GM12874 (cell line): ENCODE results near the gene SRP14.

Source experiments
- TF ChIP-seq, protein P1 (sequence below): IDR thresholded peaks from 2 replicates; pipeline ENCODE4 v1.5.1; 2011; ENCODE audit warnings: low read depth, mild to moderate bottlenecking, control low read depth, low read length, moderate library complexity; ENCODE audit not compliant: insufficient read depth

Gene SRP14

GRCh38 chr15:39987821-39988220 is 51.2 kb downstream of the SRP14 start:
- TF ChIP-seq, protein P1, sequence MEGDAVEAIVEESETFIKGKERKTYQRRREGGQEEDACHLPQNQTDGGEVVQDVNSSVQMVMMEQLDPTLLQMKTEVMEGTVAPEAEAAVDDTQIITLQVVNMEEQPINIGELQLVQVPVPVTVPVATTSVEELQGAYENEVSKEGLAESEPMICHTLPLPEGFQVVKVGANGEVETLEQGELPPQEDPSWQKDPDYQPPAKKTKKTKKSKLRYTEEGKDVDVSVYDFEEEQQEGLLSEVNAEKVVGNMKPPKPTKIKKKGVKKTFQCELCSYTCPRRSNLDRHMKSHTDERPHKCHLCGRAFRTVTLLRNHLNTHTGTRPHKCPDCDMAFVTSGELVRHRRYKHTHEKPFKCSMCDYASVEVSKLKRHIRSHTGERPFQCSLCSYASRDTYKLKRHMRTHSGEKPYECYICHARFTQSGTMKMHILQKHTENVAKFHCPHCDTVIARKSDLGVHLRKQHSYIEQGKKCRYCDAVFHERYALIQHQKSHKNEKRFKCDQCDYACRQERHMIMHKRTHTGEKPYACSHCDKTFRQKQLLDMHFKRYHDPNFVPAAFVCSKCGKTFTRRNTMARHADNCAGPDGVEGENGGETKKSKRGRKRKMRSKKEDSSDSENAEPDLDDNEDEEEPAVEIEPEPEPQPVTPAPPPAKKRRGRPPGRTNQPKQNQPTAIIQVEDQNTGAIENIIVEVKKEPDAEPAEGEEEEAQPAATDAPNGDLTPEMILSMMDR, result no peak
